ENCODE results near the gene MT1F. TPM values are rescaled to one million over a fixed set of nuclear protein-coding genes. Genes with fewer than 3 reads are reported as not detected.

MT1F gene
- total RNA-seq, 1 experiment from 2014 or later = 2.1 TPM

- intact Hi-C loops (cut with micrococcal nuclease; ENCODE audit: unreplicated experiment) (no loop called here), in situ Hi-C loops (cut with HindIII; ENCODE audit: low pct_unique_long_range_greater_than_20kb, low sequenced_read_pairs) (no loop called here)
- Histone ChIP-seq H3K4me1 (ENCODE audit: control insufficient read depth, insufficient read depth, low read length) (no peaks in the 10 kb centered on the region), H3K36me3 (ENCODE audit: control insufficient read depth, insufficient read depth, low read length) (no peaks in the 10 kb centered on the region), H3K4me3 (ENCODE audit: low read depth in 2 of 2, low read length in 2 of 2) (no peak overlapping the region), H3K27me3 (ENCODE audit: control insufficient read depth, insufficient read depth, low read length) (no peaks in the 10 kb centered on the region), H3K9me3 (ENCODE audit: control insufficient read depth, insufficient read depth, low read depth, low read length) (no peaks in the 10 kb centered on the region), H3K27ac (ENCODE audit: low read length) (no peak overlapping the region)
- no TSS peak for BruUV-seq (replicated peaks)
- no peak for TF ChIP-seq TCF7L2 (IDR thresholded peaks at IDR 0.05; ENCODE audit: low read depth, low read length)
- ChIA-PET POLR2A (no interaction called here), CTCF (no interaction called here)
- ATAC-seq = no peak
- no peak for DNase-seq (ENCODE audit: low read depth, low spot score)
Observed at GRCh38 chr16:56675685-56676210, 18.0 kb downstream of the MT1F start.

GRCh38 chr16:56677474-56677873 lies 19.7 kb downstream of the MT1F start:
- no peak for DNase-seq (ENCODE audit: low read depth, low spot score)
- H3K36me3 ChIP-seq (ENCODE audit: control insufficient read depth, insufficient read depth, low read length) = no peaks in the 10 kb centered on the region
- BruUV-seq (replicated peaks) = no TSS peak
- in situ Hi-C loops (cut with HindIII; ENCODE audit: low pct_unique_long_range_greater_than_20kb, low sequenced_read_pairs) (no loop called here), intact Hi-C loops (cut with micrococcal nuclease; ENCODE audit: unreplicated experiment) (no loop called here)
- H3K27me3 ChIP-seq (ENCODE audit: control insufficient read depth, insufficient read depth, low read length) = no peaks in the 10 kb centered on the region
- no peak overlapping the region for H3K4me3 ChIP-seq (ENCODE audit: low read depth in 2 of 2, low read length in 2 of 2)
- TF ChIP-seq POLR2AphosphoS5 (IDR thresholded peaks at IDR 0.05; ENCODE audit: low read depth, low read length) (no peak), REST (IDR thresholded peaks at IDR 0.05; ENCODE audit: insufficient read depth in 1 of 2, low read depth in 2 of 2, low read length in 1 of 2) (no peak), TCF7L2 (IDR thresholded peaks at IDR 0.05; ENCODE audit: low read depth, low read length) (no peak), CTCF (IDR thresholded peaks at IDR 0.05) (no peak), SIN3A (IDR thresholded peaks at IDR 0.05; ENCODE audit: borderline replicate concordance, insufficient read depth, low read depth, low read length) (no peak)
- no peaks in the 10 kb centered on the region for H3K9me3 ChIP-seq (ENCODE audit: control insufficient read depth, insufficient read depth, low read depth, low read length)
- H3K27ac ChIP-seq (ENCODE audit: low read length) = no peak overlapping the region
- CTCF ChIA-PET = no interaction called here
- no peaks in the 10 kb centered on the region; the same call in 1 of the 2 replicates for H3K4me1 ChIP-seq (ENCODE audit: control insufficient read depth, insufficient read depth, low read length)
- POLR2A ChIA-PET = interaction anchor here (0.6 kb wide), 1 partner anchor 25 kb away, joined by 6 read pairs; no protein-coding TSS in a partner anchor
- no peak for ATAC-seq

GRCh38 chr16:56679078-56679730 lies 21.4 kb downstream of the MT1F start:
- Histone ChIP-seq H3K4me3 (ENCODE audit: low read depth in 2 of 2, low read length in 2 of 2) (no peak overlapping the region), H3K27ac (ENCODE audit: low read length) (no peak overlapping the region), H3K36me3 (ENCODE audit: control insufficient read depth, insufficient read depth, low read length) (no peaks in the 10 kb centered on the region), H3K9me3 (ENCODE audit: control insufficient read depth, insufficient read depth, low read depth, low read length) (no peaks in the 10 kb centered on the region), H3K4me1 (ENCODE audit: control insufficient read depth, insufficient read depth, low read length) (peaks cover 7% of the 10 kb centered on the region), H3K27me3 (ENCODE audit: control insufficient read depth, insufficient read depth, low read length) (no peaks in the 10 kb centered on the region)
- ATAC-seq = no peak
- in situ Hi-C loops (cut with HindIII; ENCODE audit: low pct_unique_long_range_greater_than_20kb, low sequenced_read_pairs) (no loop called here), intact Hi-C loops (cut with micrococcal nuclease; ENCODE audit: unreplicated experiment) (no loop called here)
- no TSS peak for BruUV-seq (replicated peaks)
- DNase-seq (ENCODE audit: low read depth, low spot score) = no peak
- POLR2A ChIA-PET = no interaction called here
- CTCF ChIA-PET = no interaction called here
- no peak for TF ChIP-seq CTCF (IDR thresholded peaks at IDR 0.05)

Data from Panc1 (cell line).